Activated CD8-positive, alpha-beta memory T cell treated with anti-CD3 and anti-CD28 coated beads, Interleukin-2, amount 50 U/mL, for 24 hours (primary cell): ENCODE results near the gene COL19A1.
"Not testable (repeated sequence)": the region's sequence is repeated elsewhere in the genome, so short reads cannot be mapped to it uniquely, and the experiment has no call there.

ENCODE experiments used
- DNase-seq: peaks from one replicate; pipeline ENCODE4 v3.0.0-alpha.2; 2020; ENCODE audit errors: extremely low read depth

Gene COL19A1

GRCh38 chr6:69866351-69866769 lies at the start of gene COL19A1:
TSS of gene COL19A1 (plus strand) at chr6:69866556. CDS start at chr6:69879568, 13,012 bp downstream.
- no peak for DNase-seq

DNA sequence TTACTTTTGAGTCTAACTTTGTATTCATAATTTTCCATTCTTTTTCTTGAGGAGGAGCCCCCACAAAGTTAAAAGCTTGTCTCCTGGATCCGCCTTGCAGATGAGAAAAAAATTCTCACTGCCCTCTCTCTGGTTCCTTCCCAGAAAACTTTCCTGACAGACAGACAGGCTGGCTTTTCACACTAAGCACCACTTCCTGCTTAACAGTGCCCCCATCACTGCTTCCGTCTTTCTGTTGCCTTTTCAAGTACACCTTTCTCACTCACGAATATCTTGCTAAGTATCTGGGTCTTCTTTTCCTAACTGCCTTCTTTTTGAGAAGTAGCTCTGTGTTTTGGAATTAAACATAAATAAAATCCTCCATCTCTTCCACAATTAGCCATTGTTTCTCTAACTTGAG lies 49.8 kb upstream of the COL19A1 start:
- DNase-seq = no peak

DNA sequence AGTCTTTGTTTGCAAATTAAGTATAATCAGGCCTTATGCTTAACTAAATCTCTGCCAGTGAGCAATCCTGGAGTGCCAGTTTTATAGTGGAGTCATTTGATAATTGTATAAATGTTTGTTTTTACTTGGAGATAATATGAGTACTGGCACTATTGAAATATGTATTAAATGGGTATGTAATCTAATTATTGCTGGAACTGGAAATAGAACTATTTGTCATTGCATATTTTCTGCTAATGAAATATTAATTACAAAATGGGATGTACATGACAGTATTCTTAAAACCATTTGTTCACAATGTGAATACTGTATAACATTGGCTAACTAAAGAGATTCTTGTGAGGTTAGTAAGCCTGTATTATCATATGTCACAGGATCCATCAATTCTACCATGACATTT lies 49.0 kb upstream of the COL19A1 start:
- no peak for DNase-seq

GRCh38 chr6:69818223-69818930 lies 48.0 kb upstream of the COL19A1 start:
- no peak for DNase-seq

DNA sequence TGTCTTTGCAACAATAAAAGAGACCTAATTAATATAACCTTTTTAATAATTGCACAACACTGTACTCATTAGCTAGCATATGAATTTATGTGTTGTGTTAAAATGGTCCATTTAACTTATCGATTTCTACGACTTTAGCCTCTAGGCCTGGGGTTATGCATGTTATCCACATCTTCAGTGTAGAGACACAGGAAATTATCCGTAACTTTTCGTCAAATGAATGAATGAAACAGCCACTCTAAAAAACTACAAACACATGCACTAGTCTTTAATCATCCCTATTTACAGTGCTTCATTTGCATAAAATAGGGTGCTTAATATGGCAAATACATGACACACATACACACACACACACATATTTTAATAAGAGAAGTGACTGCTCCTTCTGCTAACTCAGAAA lies 47.2 kb upstream of the COL19A1 start:
- no peak for DNase-seq

DNA sequence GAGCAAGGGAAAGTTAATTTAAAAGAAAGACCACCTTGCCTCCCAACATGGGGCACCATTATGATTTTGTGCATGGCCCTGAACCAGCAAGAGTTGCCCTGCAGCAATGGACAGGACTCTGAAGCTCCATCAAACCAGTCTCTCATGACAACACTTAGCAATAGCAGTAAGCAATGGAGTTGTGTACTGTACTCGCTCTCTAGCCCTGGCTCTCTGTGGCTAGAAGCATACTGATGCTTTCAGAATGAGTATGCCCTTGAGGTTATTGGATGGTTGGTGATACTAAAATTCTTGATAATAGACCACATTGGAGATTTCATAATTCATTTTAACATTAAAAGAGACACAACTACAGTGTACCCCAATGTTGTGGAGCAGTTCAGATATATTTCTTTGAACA lies 46.3 kb upstream of the COL19A1 start:
- no peak for DNase-seq

DNA sequence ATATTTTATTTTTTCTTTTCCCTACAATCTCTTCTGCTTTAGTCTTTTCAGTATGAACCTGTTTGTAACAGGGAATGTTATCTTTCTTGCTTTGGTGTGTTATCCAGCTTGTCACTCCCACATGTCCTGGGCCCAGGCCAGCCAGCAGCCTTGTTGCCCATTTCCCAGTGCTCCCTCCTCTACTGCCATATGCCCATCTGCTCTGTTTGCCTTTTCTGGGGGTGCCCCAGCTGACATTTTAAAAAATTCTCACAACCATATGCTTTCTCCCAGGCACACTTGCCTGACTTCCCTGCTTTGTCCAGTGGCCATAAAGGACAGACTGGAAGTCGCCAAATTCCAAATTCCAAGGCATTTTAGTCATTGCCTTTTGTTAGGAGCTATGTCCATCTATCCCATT lies 45.9 kb upstream of the COL19A1 start:
- DNase-seq = no peak

DNA sequence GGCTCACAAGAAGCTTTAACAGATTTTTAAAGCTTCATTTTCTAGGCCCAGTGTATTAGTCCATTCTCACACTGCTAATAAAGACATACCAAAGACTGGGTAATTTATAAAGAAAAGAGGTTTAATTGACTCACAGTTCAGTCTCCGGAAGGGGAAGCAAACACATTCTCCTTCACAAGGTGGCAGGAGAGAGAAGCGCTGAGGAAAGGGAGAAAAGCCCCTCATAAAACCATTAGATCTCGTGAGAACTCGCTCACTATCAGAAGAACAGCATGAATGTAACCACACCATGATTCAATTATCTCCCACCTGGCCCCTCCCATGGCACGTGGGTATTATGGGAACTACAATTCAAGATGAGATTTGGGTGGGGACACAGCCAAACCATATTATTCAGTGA lies 42.0 kb upstream of the COL19A1 start:
- DNase-seq = not testable (repeated sequence)

- no peak for DNase-seq
These were observed 40.5 kb upstream of the COL19A1 start for GRCh38 chr6:69825904-69826303.

DNA sequence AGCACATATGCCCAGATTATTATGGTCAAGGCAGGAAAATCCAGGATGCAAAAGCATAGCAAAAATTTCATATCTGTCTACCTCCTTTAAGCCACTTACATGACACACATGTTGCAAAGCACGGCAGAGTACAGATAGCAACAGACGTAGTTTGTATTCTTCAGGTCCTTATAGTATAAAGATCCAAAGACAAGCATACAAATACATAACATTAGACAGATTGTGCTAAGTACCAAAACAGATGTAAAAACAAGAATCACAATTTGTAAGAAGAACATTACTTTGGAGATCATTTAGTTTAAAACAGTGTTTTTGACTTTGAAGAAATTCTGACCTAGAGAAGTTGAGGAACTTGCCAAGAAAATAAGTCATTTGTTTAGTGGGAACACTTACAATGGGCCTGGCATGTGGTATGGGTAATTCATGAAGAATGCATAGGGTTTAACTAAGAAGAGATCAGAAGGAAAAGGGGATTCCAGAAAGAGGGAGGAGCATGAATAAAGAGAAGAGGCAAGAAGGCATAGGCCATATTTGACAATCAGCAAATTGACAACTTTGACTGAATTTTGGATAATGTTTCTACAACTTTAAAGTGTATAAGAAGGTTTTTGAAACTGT lies 39.0 kb upstream of the COL19A1 start:
- no peak for DNase-seq

DNA sequence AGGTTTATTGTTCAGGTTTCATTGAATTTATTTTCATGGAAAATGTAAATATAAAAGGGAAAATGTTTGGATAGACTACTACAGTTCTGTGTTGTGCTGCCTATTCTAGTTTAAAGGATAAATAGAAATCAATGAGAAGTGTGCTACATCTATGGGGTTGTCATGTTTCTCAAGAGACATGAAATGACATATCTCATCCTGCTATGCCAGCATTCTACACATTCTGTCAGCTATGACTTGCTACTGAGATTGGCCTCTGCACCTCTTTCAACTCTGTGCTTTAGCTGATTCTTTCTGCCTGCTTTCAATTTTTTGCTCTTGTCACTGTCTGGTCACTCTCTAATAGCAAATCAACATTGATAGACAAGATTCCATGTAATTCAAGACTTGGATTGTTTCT lies 33.8 kb upstream of the COL19A1 start:
- DNase-seq = no peak

DNA sequence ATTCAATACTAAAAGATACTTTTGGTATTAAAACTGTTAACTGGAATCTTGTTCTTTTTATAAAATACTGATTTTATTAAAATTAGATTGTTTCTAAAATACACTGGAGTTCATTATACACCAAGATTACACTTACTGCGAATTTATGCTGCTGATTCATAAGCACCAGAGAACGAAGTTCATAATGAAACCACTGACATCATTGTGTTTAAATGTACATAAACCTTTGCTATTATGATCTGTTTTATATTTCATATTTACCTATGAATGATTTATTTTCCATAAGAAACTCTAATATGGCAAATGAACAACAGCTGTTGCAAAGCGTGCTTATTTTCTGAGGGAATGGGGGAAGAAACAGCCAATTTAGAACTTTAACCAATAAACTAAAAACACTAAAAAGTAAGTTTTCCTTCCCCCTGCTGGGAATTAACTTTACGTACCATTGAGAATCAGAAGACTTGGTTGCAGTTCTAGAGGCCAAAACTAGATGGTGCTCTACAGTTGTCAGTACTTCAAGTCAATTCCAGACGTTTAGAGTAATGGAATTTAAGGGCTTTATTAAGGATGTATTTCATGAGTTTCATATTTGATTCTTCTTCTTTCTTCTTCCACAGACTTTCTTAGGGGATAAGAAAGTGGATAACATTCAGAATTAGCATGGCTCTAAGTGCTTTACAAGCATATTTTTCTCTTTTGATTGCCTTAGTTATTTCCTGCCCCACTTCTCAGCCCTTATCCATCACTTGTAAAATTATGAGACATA lies 30.8 kb upstream of the COL19A1 start:
- no peak for DNase-seq

- no peak for DNase-seq
These were observed 24.5 kb upstream of the COL19A1 start for GRCh38 chr6:69841862-69842261.

- no peak for DNase-seq
These were observed 23.2 kb upstream of the COL19A1 start for GRCh38 chr6:69843189-69843588.

- no peak for DNase-seq
These were observed 20.0 kb upstream of the COL19A1 start for GRCh38 chr6:69846312-69846711.

DNA sequence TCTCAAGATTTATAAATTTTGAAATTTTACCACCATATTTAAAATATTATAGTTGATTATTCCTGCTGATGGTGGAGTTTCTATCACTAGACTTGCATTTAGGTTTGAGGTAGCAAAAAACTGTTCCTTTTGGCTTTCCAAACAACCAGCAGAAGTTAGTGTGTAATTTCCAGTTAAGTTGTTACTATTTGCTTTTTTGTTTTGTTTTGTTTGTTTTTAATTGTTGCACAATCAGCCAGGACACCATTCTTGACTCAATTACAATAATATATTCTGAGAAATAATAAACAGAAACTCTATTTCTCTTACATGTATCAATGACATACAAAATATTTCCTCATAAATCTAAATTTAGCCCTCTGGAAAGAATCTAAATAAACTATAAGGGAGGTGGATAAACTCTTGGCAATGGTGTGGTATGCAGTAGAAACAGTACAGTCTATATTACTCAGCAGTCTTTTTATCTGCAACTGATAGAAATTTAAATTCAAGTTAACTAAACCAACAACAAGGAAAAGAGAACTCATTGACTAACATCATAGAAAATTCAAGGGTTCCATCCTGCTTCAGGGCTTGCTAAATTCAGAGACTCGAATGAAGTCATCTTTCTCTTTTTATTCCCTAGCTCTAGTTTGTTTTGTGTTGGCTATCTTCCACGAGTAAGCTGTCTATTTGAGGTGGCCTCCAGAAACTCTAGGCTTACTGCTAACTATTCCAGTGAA lies 19.4 kb upstream of the COL19A1 start:
- DNase-seq = no peak

DNA sequence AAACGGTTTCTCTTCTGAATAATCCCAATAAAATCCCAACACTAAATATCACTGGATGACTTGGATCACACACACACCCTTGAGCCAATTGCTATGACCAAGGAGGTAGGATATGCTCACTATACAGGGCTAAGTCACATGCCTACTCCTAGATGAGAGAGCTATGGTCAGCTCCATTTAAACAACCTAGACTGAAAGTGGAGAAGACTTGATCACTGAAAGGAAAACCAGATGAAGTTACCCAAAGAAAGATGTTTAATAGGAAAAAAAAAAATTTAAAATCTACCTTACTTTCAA lies 18.9 kb upstream of the COL19A1 start:
- DNase-seq = no peak

DNA sequence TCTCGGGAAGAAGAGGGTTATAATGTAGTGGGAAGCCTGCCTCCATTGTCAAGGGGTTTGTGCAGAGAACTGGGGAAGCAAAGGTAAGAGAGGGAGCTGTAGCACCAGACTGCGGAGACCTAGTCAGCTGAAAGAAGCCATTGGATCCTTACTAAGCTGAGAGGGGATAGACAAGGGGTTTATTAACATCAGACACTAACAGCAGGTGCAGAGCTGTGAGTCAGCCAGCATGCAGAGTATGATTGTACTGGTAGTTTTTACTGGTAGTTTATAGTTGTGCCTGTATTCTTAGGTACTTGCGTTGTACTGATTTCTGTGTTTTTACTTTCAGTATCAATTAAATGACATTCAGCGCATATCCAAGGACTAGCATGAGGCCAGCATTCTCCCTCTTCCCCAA lies 17.8 kb upstream of the COL19A1 start:
- DNase-seq = no peak

DNA sequence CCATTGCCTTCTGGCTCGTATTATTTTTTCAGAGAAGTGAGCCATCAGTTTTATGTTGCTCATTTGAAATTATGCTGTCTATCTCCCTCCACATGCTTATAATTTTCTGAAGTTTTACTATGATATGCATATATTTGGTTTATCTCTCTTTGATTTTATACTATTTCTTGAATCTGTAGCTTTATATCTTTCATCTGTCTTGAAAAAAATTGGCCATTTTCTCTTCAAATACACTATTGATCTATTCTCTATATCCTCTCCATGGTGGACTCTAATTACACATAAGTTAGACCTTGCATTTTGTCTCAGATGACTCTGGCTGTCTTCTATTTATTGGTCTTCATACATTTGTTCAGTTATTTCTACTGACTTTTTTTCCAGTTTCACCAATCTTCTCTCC lies 13.7 kb upstream of the COL19A1 start:
- DNase-seq = no peak

- DNase-seq = no peak
These were observed 4.4 kb upstream of the COL19A1 start for GRCh38 chr6:69861986-69862385.

DNA sequence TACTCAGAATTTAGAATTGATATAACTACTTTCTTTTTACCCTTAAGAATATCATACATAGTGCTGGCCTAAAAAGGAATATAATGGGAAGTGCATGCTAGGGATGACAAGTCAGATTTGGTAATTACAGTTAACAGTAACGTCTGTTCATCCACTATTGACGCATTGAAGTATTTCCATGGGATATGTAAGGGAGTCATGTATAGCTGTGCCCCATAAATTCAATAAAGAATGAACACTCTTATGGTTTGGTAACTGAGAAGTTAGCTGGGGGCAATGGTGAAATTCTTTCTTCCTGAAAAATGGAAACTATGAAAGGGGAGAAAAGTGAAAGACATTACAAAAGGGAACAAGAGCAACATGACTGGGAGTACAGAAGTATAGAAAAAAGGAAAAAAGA lies 2.6 kb upstream of the COL19A1 start:
- no peak for DNase-seq

DNA sequence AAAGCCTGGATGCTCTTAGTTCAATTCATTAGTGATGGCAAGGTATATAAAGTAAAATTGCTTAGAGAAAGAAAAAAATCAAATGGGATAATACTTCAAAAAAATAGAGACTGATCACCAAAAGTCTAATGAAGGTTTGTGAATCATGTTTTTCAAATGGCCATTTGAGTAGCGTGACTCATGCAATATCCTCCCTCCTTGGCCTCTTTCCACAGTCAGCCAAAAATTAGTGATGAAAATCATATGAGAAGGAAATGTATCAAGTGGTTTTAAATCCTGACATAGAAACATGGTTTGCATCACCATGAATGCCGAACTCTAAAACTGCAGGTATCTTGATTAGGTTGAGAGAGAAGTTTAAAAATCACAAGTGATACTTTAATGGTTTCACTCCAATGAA lies 1.2 kb upstream of the COL19A1 start:
- no peak for DNase-seq
